ENCODE measurements around the gene EMX1. TPM values are rescaled to one million over a fixed set of nuclear protein-coding genes. Genes with fewer than 3 reads are reported as not detected.
A peak's percentile ranks its signal among the peaks of the same experiment; 100 is the strongest.

Gene EMX1
- total and polyA plus RNA-seq, 2 of the 13 experiments (the other 11 are each of a cell fraction or from before 2014, with no cell fraction given), result 0.62 to 4.9 TPM

DNA sequence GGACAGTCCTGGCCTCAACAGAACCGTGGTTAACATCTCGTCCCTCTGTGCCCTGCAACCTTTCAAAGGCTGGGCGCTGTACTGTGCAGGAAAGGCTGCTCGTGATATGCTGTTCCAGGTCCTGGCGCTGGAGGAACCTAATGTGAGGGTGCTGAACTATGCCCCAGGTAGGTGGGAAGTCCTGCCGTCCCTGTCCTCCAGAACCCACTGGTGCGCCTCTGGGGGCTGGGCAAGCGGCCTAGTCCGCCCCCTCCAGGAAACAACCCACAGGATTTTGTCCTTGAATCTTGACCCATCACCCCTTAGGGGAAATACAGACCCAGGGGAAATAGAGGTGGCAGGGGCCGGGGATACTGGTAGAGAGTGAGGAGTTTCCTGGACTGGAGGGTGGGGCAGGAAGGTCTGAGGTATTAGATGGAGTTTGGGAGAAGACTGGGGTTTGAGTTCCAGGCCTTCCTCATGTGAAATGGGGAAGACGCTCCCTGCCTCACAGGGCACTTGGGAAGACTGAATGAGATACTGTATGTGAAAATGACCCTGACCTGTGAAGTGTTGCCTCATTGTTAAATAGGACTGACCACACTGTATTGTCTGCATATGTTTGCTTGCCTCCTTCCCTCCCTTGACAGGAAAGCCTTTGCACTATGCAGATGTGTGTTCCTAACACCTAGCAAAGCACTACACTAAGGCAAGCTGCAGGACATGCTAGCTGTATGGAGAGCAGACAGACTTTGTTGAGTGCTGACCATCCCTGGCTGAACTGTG, 28.7 kb upstream of the EMX1 start (continued):
- TF ChIP-seq, protein P1, sequence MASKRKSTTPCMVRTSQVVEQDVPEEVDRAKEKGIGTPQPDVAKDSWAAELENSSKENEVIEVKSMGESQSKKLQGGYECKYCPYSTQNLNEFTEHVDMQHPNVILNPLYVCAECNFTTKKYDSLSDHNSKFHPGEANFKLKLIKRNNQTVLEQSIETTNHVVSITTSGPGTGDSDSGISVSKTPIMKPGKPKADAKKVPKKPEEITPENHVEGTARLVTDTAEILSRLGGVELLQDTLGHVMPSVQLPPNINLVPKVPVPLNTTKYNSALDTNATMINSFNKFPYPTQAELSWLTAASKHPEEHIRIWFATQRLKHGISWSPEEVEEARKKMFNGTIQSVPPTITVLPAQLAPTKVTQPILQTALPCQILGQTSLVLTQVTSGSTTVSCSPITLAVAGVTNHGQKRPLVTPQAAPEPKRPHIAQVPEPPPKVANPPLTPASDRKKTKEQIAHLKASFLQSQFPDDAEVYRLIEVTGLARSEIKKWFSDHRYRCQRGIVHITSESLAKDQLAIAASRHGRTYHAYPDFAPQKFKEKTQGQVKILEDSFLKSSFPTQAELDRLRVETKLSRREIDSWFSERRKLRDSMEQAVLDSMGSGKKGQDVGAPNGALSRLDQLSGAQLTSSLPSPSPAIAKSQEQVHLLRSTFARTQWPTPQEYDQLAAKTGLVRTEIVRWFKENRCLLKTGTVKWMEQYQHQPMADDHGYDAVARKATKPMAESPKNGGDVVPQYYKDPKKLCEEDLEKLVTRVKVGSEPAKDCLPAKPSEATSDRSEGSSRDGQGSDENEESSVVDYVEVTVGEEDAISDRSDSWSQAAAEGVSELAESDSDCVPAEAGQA (IDR thresholded peaks at IDR 0.05; ENCODE audit: low read depth), result no peak
- TF ChIP-seq, protein P1 (CRISPR knock-in tag; IDR thresholded peaks at IDR 0.05; ENCODE audit: borderline replicate concordance), result no peak
- TF ChIP-seq MYC (CRISPR knock-in tag; IDR thresholded peaks at IDR 0.05; ENCODE audit: borderline replicate concordance) (peak; percentile 68; the same call in 1 of the 2 replicates), SMAD9 (CRISPR knock-in tag; IDR thresholded peaks at IDR 0.05) (no peak), GATAD2A (CRISPR knock-in tag; IDR thresholded peaks at IDR 0.05) (peak; percentile 66), ETV6 (CRISPR knock-in tag; conservative IDR thresholded peaks at IDR 0.05) (no peak), TBL1XR1 (IDR thresholded peaks at IDR 0.05; ENCODE audit: borderline replicate concordance, low read length, partially characterized antibody) (no peak), ATM (IDR thresholded peaks at IDR 0.05; ENCODE audit: borderline replicate concordance) (no peak), HNRNPL (IDR thresholded peaks at IDR 0.05; ENCODE audit: low read depth, low read length) (no peak), ZNF180 (CRISPR knock-in tag; IDR thresholded peaks at IDR 0.05; ENCODE audit: borderline replicate concordance, low read depth) (no peak), ZNF335 (CRISPR knock-in tag; IDR thresholded peaks at IDR 0.05) (no peak), KMT2B (CRISPR knock-in tag; IDR thresholded peaks at IDR 0.05) (no peak; the same call in 1 of the 2 replicates), YEATS2 (CRISPR knock-in tag; IDR thresholded peaks at IDR 0.05; ENCODE audit: borderline replicate concordance) (no peak), HES4 (CRISPR knock-in tag; IDR thresholded peaks at IDR 0.05; ENCODE audit: borderline replicate concordance) (0 out of 2 replicates have a peak, but pooled peaks have one; percentile 36), SPEN (CRISPR knock-in tag; IDR thresholded peaks at IDR 0.05; ENCODE audit: low read depth) (no peak), KMT2A (CRISPR knock-in tag; IDR thresholded peaks at IDR 0.05) (peak; percentile 22; the same call in 1 of the 2 replicates)
- TF ChIP-seq, protein P2, sequence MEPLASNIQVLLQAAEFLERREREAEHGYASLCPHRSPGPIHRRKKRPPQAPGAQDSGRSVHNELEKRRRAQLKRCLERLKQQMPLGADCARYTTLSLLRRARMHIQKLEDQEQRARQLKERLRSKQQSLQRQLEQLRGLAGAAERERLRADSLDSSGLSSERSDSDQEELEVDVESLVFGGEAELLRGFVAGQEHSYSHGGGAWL (CRISPR knock-in tag; IDR thresholded peaks at IDR 0.05), result no peak
- TF ChIP-seq, protein P3, sequence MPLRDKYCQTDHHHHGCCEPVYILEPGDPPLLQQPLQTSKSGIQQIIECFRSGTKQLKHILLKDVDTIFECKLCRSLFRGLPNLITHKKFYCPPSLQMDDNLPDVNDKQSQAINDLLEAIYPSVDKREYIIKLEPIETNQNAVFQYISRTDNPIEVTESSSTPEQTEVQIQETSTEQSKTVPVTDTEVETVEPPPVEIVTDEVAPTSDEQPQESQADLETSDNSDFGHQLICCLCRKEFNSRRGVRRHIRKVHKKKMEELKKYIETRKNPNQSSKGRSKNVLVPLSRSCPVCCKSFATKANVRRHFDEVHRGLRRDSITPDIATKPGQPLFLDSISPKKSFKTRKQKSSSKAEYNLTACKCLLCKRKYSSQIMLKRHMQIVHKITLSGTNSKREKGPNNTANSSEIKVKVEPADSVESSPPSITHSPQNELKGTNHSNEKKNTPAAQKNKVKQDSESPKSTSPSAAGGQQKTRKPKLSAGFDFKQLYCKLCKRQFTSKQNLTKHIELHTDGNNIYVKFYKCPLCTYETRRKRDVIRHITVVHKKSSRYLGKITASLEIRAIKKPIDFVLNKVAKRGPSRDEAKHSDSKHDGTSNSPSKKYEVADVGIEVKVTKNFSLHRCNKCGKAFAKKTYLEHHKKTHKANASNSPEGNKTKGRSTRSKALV (CRISPR knock-in tag; IDR thresholded peaks at IDR 0.05), result no peak
- TF ChIP-seq, protein P4, sequence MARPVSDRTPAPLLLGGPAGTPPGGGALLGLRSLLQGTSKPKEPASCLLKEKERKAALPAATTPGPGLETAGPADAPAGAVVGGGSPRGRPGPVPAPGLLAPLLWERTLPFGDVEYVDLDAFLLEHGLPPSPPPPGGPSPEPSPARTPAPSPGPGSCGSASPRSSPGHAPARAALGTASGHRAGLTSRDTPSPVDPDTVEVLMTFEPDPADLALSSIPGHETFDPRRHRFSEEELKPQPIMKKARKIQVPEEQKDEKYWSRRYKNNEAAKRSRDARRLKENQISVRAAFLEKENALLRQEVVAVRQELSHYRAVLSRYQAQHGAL (CRISPR knock-in tag; IDR thresholded peaks at IDR 0.05; ENCODE audit: not compliant biosample characterization), result no peak
- TF ChIP-seq, protein P5, sequence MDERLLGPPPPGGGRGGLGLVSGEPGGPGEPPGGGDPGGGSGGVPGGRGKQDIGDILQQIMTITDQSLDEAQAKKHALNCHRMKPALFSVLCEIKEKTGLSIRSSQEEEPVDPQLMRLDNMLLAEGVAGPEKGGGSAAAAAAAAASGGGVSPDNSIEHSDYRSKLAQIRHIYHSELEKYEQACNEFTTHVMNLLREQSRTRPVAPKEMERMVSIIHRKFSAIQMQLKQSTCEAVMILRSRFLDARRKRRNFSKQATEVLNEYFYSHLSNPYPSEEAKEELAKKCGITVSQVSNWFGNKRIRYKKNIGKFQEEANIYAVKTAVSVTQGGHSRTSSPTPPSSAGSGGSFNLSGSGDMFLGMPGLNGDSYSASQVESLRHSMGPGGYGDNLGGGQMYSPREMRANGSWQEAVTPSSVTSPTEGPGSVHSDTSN (CRISPR knock-in tag; IDR thresholded peaks at IDR 0.05), result no peak

Measured in HepG2 (cell line).